CD4-positive, alpha-beta T cell treated with Interleukin-1 beta for 1 hour (primary cell): ENCODE measurements around the gene PRR12.
A peak's percentile ranks its signal among the peaks of the same experiment; 100 is the strongest.

ENCODE experiments used
- DNase-seq, 2 donors: peaks; one replicate each; pipeline ENCODE4 v3.0.0-alpha.2; 2020 to 2022

Gene PRR12, protein sequence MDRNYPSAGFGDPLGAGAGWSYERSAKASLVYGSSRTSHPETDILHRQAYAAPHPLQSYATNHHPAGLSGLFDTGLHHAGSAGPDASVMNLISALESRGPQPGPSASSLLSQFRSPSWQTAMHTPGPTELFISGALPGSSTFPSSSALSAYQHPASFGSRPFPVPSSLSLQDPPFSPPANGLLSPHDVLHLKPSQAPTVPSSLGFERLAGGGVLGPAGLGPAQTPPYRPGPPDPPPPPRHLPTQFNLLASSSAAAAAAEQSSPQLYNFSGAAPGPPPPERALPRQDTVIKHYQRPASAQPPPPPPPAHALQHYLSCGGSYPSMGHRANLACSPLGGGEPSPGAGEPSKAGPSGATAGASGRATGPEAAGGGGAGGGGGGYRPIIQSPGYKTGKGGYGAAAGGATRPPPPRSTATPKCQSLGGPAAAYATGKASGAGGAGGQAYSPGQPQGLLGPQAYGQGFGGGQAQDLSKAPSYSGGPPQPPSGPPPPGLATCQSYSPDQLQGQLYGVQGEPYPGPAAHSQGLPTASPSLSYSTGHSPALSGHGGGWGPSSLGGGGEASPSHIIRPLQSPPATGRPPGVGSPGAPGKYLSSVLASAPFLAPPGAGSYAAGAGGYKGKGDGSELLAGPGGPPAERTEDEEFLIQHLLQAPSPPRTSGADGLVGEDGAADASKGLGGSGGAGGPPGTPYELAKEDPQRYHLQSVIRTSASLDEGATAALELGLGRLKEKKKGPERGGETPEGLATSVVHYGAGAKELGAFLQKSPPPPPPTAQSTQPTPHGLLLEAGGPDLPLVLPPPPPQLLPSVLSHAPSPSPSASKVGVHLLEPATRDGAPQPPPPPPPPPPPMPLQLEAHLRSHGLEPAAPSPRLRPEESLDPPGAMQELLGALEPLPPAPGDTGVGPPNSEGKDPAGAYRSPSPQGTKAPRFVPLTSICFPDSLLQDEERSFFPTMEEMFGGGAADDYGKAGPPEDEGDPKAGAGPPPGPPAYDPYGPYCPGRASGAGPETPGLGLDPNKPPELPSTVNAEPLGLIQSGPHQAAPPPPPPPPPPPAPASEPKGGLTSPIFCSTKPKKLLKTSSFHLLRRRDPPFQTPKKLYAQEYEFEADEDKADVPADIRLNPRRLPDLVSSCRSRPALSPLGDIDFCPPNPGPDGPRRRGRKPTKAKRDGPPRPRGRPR (N-terminal part only)

DNA sequence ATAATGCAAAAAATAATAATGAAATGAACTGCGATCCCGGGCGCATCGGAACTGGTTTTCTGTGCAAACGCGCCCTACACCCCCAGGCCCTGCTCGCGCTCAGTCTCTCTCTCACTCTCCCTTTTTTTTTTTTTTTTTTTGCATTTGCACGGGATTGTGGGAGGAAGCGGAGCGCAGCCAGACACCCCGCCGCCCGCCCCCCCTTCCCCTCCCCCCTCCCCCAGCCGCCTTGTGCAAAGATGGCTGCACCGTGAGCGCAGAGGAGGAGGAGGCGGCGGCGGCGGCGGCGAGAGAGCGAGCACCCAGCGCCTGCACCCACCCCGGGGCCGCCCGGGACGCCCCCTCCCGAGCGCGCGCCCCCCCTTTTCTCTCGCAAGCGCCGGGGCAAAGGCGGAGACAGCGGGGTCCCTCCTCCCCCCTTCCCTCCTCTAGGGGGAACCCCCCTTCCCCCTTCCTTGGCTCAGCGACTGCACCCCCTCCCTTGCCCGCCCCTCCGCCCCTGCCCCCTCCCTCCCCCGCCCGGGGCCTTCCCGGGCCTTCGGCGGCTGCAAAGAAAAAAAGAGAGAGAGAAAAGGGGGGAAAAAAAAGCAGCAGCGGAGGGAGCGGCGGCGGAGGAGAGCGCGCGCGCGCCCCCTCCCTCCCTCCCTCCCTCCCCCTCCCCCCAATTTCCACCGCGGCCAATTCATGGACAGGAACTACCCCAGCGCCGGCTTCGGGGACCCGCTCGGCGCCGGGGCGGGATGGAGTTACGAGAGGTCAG is at the start of gene PRR12:
TSS of gene PRR12 (plus strand) at position 212 of the 760 bp plus-strand sequence. CDS start at position 685, 473 bp downstream.
- DNase-seq = peak; percentile 76 to 83

DNA sequence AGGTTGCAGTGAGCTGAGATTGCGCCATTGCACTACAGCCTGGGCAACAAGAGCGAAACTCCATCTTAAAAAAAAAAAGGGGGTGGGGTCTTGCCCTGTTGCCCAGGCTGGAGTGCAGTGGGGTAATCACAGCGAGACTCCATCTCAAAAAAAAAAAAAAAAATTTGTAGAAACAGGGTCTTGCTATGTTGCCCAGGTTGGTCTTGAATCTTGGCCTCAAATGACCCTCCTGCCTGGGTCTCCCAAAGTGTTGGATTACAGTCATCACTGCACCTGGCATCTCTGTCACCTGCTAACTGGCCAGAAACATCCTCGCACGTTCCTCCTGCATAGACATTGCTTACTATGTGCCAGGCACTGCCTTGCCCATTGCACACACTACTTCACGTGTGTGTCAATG is 49.1 kb upstream of the PRR12 start:
- no peak for DNase-seq

DNA sequence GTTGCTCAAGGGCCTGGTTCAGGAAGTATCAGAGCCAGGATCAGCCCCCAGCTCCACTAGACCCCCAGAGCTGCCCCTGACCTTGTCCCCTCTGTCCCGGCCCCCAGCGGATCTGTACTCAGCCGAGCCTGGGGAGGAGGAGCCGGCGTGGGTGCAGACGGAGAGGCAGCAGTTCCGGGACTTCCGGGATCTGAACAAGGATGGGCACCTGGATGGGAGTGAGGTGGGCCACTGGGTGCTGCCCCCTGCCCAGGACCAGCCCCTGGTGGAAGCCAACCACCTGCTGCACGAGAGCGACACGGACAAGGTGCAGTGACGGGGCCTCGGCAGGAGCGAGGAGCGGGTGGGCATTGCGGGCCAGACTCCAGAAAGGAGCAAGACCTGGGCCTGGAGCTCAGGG is 48.5 kb upstream of the PRR12 start:
- DNase-seq = no peak

DNA sequence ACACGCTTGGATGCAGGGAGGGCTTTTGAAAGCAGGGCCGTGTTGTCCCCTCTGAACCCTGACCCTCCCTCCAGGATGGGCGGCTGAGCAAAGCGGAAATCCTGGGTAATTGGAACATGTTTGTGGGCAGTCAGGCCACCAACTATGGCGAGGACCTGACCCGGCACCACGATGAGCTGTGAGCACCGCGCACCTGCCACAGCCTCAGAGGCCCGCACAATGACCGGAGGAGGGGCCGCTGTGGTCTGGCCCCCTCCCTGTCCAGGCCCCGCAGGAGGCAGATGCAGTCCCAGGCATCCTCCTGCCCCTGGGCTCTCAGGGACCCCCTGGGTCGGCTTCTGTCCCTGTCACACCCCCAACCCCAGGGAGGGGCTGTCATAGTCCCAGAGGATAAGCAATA is 48.0 kb upstream of the PRR12 start:
- DNase-seq = no peak

DNA sequence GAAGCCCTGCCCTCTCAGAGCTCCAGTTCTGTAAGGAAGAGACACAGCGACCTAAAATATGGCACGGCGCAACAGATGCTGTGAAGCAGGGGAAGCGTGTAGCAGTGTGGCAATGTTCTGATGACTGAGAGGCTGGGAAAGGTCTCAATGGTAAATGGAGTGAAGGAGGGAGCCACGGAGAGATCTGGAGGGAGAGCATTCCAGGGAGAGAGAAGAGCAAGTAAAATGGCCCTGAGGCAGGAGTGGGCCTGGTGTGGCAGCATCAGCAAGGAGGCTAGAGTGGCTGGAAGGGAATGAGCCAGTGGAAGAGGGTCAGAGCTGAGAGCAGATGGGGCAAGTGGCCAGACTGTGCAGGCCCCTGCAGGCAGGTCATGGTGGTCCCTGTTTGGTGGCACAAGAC is 46.8 kb upstream of the PRR12 start:
- DNase-seq = no peak

DNA sequence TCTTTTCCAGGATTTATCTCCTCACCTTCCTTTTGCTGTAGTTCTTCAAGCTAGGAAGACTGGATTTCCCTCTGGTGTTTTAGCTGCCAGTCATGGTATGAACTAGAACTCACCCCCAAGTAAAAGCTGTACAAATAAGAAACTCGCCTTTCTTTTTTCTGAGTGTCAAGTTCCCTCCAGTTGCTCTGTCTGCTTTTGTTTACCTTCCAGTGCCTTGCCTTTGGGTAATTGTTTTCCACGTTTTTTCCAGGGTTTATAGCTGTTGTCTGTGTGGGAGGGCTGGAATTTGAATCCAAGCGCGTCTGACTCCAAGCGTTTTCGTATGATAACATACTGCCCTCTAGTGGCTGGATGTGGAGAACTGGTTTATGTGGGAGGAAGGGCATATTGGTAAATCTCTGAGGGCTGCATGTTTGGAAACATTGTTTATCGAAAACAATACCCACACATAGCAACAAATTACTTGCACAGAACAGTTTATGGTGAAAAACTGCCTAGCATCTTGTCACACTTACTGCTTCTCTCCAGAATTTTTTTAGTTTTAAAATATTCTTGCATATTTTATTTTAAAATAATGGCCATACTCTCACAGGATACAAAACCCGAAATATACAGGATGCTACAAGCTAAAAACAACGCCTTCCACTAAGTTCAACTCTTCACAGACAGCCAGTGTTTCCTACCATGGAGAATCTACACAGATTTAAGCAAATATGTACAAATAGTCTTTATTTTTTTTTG is 44.0 kb upstream of the PRR12 start:
- DNase-seq = peak; percentile 67 to 84

DNA sequence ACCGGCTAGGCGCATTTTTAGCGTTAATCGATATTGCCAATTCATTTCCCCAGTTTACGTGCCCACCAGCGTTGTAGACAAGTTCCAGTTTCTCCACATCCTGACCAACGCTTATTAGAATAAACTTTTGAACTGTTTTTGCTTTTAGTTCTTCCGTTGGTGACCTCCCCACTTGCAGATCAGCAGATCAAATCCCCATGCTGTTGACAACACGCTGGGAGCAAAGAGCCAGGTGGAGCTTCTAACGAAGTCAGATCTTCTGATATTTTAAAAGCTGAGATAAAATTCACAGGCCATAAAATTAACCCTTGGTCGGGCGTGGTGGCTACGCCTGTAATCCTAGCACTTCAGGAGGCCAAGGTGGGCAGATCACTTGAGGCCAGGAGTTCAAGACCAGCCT is 41.9 kb upstream of the PRR12 start:
- no peak for DNase-seq

DNA sequence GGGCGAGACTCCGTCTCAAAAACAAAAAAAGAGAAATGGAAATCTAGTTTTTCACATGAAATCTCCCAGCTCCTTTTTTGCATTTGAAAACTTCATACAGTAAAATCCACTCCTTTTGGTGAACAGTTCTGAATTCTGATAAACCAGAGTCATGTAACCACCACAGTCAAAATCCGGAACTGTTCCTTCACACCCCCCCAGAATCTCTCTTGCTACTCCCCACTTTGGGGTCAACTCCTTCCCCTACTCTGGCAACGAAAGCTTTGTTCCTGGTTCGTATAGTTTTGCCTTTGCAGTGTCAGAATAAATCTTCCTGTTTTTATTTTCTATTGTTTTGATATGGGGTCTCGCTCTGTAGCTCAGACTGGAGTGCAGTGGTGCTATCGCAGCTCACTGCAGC is 39.5 kb upstream of the PRR12 start:
- DNase-seq = no peak

DNA sequence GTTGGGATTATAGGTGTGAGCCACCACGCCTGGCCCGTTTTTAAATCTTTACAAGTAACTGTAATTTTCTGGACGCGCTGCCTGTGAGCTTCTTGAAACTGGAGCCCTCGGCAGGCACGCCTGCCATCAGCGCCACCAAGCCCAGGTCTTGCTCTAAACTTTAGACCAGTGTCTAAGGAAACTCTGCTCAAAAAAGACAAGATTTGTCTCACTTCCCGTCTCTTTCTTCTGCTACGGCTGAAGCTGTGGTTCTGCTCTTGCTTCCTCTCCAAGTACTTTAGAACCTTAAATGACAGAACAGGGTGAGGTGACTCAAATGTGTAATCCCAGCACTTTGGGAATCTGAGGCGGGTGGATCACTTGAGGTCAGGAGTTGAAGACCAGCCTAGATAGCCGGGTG is 38.2 kb upstream of the PRR12 start:
- peak in 1 of 2 donors; percentile 53 for DNase-seq

DNA sequence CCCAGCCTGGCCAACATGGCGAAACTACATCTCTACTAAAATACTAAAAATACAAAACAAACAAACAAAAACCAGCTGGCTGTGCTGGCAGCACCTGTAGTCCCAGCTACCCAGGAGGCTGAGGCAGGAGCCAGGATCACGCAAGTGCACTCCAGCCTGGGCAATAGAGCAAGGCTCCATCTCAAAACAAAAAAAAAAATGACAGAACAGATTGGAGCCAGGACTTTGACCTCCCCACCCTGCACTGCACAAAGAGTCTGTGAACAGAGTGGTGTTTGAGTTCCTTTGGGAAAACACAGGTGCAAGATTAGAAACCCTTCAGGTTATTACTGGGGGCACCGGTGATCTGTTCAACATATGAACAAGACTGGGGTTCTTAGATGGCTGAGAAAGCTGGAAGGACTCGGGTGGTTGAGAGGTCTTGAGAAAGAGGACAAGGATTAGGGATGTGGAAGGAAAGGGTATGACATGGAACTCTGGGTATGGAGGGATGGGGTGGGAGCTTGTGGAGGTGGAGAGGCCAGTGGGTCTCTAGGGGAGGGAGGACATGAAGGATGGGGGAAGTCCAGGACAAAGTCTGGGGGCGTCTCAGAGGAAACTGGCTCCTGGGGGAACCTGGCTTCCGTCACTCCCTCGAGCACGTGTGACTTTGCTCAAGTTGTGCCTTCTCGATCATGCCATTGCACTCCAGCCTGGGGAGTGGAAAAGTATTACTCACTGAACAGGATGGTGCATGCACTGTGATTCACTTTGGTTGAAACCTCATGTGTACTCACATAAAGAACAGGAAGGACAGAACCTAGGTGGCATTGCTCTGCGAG is 37.3 kb upstream of the PRR12 start:
- DNase-seq = no peak

DNA sequence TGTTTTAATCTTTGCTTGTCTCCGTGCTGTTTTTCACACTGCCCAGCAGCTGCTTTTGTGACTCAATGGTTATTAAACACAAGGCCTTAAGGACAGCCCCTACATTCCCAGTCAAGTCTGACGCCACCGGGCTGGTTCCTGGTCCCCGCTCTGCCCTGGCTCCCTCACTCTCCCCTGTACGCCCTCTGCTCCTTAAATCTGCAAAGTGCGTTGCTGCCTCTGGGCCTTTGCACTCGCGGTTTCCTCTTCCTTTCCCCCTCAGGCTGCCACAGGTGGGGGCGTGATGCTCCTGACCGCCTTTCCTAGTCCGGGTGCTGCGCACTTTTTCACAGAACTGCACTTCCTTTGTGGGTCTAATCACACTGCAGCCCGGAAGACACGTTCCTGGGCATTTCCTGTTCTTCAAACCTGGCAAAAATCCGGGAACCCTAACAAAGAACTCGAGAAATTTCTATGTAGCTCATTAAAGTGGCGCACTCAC is 36.2 kb upstream of the PRR12 start:
- peak; percentile 32 to 61 for DNase-seq

DNA sequence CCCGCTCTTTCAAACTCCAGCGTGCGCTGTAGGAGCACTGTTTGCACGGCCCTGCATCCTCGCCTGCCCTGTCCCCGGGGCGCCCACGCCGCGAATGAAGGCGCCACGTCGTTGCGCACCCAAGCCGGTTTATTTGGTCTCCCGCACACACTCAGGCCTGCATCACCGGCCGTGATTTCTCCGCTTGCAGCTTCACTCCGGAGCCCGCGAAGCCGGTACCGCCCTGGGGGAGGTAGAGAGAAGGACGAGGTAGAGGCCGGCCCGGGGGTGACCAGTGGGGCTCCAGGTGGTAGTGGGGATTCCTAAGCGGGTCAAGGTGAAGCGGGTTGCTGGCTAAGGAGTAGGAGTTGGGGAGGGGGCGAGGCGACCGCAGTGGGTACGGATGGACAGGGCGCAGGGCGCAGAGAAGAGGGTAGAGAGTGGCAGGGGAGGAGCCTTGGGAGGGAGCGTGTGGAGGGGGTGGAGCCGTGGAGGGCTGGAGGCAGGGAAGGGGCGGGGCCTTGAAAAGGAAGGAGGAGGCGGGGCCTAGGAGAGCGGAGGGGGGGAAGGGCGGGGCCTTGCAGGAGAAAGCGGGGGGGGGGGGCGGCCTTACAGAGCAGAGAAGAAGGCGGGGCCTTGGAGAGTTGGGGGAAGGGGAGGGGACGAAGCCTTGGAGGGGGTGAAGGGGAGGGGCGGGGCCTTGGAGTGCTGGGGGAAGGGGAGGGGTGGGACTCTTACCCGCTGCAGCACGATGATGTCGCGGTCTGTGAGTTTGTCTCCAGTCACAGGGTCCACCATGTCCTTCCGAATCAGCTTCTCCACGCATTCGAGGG is 35.2 kb upstream of the PRR12 start:
- peak; percentile 84 for DNase-seq

DNA sequence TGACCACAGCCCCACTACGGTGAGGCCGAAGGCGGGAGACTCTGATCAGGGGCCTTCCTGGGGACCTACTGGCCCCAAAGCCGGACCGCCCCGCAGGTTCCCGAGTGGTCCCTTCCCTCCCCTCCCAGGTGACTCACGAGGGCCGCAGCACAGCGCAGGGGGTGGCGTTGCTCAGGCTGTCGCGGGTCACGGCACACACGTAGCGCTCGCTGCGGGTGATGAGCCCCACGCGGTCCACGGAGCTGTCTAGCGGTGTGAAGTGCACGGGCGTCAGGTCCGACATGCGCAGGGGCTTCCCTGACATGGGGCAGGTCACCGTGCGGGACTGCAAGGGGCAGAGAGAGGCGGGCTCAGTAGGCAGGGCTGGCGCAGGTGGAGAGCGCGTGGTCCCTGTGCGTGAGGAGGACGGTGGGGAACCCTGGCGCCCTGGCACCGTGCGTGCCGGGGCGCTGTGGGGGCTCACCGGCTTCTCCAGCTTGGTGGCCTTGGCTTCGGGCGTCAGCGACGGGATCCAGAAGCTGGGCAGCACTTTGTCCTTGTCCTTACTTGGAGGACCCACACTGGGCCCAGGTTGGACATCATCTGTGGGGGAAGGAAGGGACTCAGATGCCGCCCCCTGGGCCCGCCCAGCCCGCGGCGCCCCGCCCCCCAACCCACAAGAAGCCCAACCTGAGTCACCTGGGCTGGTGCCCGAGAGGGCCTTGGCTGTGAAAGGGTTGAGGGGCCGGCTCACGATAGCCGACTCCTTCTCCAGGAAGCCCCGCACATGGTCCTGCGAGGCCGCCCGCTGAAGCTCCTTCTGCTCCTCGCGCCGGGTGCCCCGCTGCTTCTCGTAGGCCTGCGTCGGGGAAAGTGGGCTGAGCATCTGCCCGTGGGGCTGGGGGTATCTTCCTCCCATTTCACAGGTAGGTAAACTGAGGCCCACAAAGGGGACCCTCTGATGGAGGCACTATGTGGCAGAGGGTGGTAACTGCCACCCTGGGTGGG is 34.3 kb upstream of the PRR12 start:
- peak; percentile 38 to 45 for DNase-seq

DNA sequence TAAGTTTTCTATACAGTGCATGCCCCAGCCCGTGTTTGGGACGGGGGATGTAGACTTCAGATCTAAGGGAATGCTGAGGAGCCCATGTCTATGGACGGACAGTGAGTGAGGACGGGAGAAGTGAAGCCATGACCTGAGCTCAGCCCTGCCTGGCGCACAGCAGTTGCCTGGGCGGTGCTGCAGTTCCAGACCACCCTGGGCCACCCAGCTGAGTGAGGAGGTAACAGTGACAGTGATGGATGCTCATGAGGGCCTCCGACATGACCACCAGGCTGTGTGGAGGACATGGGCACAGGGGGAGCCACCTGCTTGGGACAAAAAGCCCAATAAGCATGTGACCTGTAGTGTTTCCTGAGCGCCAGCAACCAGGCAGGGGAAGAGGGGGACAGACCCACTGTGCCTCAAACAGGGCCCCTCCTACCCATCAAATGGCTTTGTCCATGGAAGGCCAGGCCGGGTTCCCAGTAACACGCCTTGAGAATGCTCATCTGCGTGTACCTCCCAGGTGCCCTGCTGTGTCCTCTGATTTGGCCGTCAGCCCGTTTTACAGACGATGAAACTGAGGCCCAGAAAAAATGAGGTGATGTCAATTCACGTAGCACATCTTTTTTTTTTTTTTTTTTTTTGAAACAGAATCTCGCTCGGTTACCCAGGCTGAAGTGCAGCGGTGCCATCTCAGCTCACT is 33.2 kb upstream of the PRR12 start:
- DNase-seq = no peak

DNA sequence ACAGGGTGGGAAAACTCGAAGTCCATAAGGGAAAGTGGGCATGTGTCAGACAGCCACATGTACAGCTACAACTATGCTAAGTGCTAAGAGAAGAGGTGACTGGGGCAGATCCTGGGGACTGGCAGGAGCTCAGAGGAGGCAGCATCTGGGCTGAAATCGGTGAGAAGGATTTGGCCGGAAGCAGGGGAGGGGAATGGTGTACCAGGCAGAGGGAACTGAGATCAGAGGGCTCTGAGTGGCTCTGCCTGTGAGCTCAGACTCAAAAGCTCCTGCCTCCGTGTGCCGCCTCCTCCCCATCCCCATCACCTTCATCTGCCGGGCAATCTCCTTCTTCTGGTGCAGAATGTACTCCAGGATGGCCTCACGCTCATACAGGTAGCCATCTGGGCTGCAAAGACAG is 32.4 kb upstream of the PRR12 start:
- DNase-seq = no peak

DNA sequence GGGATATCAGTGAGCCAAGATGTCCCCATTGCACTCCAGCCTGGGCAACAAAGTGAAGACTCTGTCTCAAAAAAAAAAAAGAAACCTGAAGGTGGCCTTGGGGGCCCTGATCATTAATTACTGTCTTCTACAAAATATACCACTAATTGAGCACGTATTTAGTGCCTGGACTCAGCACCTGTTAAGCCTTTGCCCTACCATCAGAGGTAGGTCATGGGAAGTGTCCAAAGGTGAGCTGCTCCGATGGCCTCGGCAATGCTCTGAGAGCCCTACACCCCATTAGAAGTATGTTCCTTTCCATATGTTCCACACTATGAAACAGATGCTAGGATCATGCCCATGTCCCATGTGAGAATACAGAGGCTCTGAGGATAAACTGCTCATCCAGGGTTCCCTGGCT is 31.5 kb upstream of the PRR12 start:
- DNase-seq = no peak

DNA sequence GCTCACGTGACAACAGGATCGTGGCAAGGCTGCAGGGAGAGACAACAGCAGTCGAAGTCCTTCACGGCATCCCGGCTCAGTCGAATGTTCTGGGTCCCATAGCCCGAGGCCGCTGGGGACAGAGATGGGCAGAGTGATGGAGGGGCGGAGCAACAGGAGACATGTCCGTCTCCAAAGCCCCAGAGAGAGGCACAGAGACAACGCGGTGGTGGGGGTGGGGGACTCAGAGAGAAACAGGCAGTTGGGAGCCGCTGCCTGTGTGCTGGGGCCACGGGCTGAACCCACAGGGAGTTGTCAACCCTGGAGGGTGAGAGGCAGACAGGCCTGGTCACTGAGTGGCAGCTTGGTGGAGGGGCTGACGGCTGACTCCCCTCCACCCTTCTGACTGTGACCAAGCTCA is 31.1 kb upstream of the PRR12 start:
- DNase-seq = no peak

DNA sequence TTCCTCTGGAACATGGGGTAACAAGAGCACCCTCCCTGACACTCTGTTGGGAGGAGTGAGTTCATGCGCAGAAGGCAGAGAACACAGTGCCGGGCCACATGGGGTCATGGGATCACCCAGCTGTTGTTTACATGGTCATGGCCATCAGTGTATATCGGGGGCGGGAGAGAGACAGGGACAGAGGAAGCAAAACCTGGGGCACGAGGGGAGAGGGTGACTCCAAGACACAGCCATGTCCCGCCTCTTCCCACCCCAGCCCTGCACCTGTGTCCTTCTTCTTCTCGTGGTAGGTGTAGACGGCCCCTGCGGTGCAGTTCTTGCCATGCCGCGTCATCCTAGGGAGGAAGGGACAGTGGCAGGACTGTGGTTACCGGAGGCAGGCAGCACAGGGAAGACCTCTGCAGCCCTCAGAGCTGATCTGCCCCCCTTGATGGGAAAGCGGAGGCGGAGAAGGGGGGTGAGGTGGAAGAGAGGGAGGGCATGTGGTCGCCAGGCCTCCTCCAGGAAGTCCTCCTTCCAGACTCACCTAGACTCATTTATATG is 30.6 kb upstream of the PRR12 start:
- peak in 1 of 2 donors; percentile 50 for DNase-seq
